ENCODE measurements around the gene VSNL1.

- TF ChIP-seq CTCF (conservative IDR thresholded peaks at IDR 0.05; ENCODE audit: low read depth, low read length) (no peak), EZH2 (IDR thresholded peaks at IDR 0.05; ENCODE audit: borderline replicate concordance, low read depth, low read length, poor library complexity, severe bottlenecking) (no peak)
These were observed 36.3 kb downstream of the VSNL1 start for GRCh38 chr2:17576802-17577201.
